Putamen (tissue), 1 donor: ENCODE results near the gene EXOC2.

Experiments
- DNase-seq: peaks from one replicate; pipeline ENCODE4 v3.0.0-alpha.2; 2016; ENCODE audit warnings: low spot score

Gene EXOC2

GRCh38 chr6:465531-466348 is 227.2 kb downstream of the EXOC2 start:
- no peak for DNase-seq

GRCh38 chr6:456887-457286 is 236.1 kb downstream of the EXOC2 start:
- no peak for DNase-seq

DNA sequence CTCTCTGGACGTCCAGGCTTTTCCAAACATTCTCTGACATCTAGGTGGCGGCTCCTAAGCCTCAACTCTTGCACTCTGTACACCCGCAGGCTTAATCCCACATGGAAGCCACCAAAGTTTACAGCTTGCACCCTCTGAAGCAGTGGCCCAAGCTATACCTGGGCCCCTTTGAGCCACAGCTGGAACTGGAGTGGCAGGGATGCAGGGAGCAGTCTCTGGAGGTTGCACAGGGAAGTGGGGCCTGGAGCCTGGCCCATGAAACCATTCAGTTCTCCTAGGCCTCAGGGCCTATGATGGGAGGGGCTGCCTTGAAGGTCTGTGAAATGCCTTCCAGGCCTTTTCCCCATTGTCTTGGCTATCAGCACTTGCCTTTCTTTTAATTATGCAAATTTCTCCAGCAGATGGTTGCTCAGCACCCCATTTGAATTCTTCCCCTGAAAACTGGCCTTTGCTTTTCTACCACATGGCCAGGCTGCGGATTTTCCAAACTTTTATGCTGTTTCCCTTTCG is 236.5 kb downstream of the EXOC2 start:
- DNase-seq, result no peak

GRCh38 chr6:455835-456234 is 237.1 kb downstream of the EXOC2 start:
- DNase-seq, result no peak

- no peak for DNase-seq
Measured at GRCh38 chr6:455006-455585, 237.8 kb downstream of the EXOC2 start.

DNA sequence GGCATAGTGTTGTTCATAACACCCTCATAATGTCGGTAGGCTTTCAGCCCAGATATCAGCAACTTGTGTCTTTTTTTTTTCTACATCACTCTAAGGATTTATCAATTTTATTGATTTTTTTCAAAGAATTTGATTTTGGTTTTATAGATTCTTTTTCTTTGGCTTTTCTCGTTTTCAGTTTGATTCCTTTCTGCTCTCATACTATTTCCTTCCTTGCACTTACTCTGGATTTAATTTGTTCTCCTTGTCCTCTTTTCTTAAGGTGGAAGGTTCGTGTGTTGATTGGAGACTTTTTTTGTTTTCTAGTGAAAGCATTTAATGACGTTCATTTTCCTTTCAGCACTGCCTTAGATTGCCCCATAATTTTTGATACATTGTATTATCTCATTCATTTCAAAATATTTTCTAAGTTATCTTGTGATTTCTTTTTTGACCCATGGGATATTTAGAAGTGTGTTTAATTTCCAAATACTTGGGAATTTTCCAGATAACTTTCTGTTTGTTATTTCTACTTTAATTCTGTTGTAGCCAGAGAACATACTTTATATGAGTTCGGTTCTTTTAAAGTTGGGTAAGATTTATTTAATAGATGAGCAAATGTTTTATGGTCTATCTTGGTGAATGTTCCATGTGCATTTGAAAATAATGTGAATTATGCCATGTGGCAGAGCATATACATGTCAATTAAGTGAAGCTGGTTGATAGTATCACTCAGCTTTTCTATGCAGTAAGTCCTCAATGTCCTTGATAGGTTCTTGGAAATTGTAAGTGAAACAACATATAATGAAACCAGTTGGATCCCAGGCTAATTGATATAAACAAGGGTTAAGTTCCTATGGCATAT is 238.6 kb downstream of the EXOC2 start:
- DNase-seq, result no peak

- peak; percentile 82 for DNase-seq
Measured at GRCh38 chr6:453152-453551, 239.8 kb downstream of the EXOC2 start.

- no peak for DNase-seq
Measured at GRCh38 chr6:452301-453067, 240.5 kb downstream of the EXOC2 start.

- DNase-seq, result no peak
Measured at GRCh38 chr6:451847-452246, 241.1 kb downstream of the EXOC2 start.

GRCh38 chr6:451336-451735 is 241.6 kb downstream of the EXOC2 start:
- DNase-seq, result no peak

GRCh38 chr6:449486-450419 is 243.2 kb downstream of the EXOC2 start:
- no peak for DNase-seq

DNA sequence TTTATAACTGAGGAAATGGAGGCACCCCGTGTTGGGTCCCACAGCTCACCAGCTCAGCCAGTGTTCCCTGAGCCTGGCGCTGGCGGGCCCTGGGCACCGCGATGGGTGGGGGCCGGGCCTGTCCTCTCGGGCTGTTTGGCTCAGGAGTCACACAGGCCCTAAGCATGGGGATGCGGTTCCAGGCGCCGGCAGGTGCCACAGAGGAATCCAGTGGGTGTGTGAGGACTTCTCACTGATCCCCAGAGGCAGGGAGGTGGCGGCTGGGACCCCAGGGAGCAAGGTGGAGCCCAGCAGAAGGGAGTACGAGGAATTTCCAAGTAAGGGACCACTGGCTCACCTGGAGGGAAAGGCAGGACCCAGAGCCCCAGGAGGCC is 243.9 kb downstream of the EXOC2 start:
- no peak for DNase-seq

GRCh38 chr6:448296-449056 is 244.5 kb downstream of the EXOC2 start:
- no peak for DNase-seq

- DNase-seq, result no peak
Measured at GRCh38 chr6:447381-448165, 245.4 kb downstream of the EXOC2 start.

GRCh38 chr6:446418-447366 is 246.2 kb downstream of the EXOC2 start:
- no peak for DNase-seq

GRCh38 chr6:445571-446417 is 247.1 kb downstream of the EXOC2 start:
- DNase-seq, result no peak

DNA sequence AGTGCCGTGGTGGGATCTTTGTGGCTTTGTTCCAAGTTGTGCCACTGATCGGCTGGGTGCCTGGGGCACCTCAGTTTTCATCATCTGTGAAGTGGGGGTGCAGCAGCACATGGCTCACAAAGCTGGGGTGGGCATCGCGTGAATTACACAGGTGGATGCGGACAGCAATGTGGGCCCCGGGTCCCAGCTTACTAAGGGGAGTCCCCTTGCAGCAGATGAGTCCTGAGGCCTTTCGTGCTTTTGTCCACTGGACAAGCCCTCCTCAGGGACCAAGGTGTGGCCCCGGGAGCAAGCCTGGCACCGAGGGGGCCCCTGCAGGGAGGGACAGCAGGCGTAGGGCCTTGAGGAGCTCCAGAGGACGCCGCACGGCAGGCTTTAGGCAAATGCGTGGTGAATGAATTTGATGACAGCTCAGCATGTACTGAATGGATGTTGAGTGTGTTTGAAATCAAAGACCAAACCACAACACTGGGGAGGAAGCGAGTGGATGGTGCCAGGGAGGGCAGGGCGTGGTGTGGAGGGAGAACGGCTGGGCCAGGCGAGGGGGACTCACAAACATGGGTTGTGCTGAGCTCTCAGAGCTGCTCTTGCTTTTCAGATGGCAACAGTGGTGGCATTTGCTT is 248.2 kb downstream of the EXOC2 start:
- DNase-seq, result no peak
